GM10266 (cell line): ENCODE measurements around the gene CTCF.

ENCODE experiments used
- DNase-seq: peaks from one replicate; pipeline ENCODE4 v3.0.0; 2012; ENCODE audit errors: extremely low spot score
- TF ChIP-seq, protein P1 (sequence below): IDR thresholded peaks from 2 replicates; pipeline ENCODE4 v1.5.1; 2012; ENCODE audit warnings: mild to moderate bottlenecking, low read depth; ENCODE audit not compliant: control insufficient read depth, insufficient read depth; ENCODE audit errors: missing control alignments

Gene CTCF

DNA sequence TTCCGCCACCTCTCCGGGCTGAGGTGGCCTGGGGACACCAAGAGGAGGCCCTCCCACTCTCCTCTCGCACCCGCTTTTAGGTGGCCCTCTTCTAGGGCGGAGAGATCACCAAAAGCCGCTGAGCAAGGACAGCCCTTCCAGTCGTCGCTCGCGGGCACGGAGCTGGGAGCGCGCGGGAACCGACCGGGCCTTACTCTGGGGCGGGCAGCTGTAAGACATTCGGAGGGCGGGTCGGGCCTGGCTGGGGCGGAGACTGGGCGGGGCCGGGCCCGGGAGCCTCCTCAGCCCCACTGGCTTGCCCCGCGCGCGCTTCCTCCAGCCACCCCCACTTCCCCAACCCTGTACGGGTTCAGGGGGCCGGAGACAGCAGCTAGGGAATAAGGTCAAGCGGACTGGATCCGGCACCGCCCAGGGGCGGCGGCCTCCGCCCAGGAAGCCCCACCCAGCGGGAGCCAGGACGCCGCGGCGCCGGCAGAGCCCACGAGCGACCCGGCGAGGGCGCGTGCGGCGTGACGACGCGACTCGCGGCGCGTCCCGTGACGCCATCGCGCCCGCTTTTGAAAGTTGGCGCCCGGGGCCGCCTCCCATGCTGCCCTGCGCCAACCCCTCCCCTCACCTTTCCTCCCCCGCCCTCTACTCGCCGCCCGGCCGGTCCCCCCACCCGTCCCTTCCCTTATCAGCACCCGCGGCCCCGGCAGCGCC, 351 bp upstream of the CTCF start:
- DNase-seq, result peak; percentile 98
- TF ChIP-seq, protein P1, sequence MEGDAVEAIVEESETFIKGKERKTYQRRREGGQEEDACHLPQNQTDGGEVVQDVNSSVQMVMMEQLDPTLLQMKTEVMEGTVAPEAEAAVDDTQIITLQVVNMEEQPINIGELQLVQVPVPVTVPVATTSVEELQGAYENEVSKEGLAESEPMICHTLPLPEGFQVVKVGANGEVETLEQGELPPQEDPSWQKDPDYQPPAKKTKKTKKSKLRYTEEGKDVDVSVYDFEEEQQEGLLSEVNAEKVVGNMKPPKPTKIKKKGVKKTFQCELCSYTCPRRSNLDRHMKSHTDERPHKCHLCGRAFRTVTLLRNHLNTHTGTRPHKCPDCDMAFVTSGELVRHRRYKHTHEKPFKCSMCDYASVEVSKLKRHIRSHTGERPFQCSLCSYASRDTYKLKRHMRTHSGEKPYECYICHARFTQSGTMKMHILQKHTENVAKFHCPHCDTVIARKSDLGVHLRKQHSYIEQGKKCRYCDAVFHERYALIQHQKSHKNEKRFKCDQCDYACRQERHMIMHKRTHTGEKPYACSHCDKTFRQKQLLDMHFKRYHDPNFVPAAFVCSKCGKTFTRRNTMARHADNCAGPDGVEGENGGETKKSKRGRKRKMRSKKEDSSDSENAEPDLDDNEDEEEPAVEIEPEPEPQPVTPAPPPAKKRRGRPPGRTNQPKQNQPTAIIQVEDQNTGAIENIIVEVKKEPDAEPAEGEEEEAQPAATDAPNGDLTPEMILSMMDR, result no peak

DNA sequence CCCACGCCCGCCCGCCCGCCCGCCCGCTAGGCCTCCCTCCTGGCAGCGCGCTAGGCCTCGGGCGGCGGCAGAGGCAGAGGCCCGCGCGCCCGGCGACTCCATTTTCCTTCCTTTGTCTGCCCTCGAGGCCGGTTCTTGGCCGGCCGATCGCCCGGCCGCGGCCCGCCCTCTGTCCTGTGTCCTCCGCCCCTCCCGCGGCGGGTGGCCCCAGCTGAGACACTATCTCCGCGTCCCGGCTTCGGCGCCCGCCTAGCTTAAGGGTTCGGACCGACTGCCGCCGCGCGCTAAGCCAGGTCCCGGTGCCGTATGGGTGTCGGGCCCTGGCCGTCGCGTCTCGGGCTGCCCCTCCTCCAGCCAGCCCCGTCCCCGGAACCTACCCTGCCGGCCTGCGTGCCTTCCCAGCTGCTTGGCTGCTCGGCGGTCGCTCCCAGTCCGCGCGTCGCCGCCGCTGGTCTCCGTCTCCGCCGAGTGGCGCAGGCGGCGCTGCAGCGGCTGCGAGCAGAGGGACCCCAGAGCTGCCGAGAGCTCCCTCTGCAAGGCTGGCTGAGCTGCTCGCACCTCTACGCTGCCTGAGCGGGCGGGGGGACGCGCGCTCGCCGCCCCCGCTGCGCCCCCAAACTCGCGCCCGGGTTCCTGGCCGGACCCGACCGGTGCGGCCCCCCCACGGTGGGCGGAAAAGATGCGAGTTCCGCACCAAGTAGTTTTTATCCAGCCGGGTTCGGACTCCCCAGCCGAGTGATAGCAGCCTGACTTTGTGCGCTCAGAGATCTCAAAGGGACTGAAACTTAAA, 787 bp downstream of the CTCF start:
- TF ChIP-seq, protein P1, result peak; percentile 37
- DNase-seq, result peak; percentile 62

DNA sequence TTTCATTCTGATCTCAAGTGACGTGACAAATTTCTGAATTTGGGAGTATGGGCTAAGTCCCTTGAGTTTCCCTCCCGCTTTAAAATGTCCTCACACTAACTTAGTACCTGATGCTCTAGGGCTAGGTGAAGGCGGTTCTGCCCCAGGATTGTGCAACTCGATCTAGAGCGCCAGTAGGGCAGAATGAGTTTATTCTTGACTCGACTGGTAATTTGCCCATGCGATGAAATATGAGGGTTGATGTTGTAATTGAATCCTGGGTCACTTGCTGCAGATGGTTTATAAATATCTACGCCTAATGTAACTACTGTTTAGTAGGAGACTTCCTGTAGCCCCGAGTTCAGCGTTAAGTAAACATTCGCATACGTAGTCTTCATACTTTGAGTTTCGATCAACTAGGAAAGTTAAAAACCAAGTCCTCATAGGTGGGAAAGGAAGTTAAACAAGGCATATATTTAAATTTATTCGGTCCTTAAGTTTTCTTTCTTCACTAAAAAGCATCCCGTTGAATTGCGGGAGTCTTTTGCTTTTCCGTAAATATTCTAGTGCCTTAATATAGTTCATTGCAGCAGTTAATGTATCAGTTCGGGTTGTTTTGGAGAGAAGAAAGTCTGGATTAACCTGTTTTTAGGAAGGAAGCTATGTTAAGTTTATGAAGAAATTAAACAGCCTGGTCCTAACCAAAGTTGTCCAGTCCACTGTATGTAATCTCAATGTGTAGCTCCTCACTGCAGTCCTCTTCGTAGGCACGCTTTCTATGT, 1.6 kb downstream of the CTCF start:
- DNase-seq, result no peak
- TF ChIP-seq, protein P1, result no peak

DNA sequence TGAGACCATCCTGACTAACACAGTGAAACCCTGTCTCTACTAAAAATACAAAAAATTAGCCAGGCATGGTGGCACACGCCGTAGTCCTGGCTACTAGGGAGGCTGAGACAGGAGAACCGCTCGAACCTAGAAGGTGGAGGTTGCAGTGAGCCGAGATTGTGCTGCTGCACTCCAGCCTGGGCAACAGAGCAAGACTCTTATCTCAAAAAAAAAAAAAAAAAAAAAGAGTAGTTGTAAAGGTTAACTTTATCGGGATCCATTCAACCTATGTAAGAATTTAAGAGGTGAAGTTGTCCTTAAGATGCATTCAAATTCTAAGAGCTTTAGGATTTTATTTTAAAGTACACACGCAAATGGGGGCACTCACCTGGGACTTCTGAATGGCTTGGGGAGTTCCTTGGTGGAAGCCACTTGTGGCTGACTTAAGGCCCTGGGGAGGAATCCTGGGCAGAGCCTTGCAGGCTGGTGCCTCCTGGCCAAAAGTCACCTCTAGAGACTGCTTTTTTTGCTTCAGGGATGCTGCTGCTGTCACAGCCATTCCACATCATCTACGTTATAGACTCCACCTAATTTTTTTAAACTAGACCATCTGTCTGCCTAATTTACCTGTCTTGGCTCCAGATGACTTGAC, 3.3 kb downstream of the CTCF start:
- TF ChIP-seq, protein P1, result no peak
- DNase-seq, result no peak

DNA sequence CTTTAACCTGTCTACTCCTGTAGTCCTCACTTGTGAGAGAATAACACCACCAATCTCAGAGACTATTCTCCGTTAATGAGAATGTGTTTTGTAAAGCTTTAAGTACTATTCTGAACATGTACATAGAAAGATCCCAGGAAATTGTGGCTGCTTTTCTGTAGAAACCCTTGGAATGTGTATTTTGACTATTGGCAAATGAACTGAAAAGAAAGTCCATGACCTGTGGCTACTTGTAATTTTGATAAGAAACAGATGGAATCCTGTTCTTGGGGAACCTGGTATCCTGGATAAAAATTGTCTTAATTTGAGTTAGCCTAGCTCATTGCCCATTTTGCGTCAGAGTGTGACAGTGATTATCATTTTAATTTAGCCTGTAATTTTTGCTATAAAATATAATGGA, 9.1 kb downstream of the CTCF start:
- no peak for DNase-seq
- TF ChIP-seq, protein P1, result no peak

DNA sequence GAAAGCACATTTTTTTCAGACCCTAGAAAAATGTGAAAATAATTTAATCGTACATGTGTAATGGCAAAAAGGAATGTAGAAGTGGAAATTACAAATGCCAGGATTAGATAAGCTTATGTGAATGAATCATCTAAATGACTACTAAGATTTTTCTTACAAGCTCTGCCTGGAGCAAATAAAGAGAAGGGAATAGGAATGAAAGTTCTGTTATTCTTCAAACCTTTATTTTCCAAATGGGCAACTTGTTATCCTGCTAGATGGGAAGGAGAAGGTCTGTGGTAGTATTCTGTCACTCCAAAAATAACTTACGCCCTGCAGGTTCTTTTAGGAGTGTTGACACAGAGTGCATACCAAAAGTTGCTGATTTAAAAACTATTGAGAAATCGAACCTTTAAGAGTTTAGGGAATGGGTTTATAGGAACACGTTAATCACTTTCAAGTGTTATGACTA, 9.7 kb downstream of the CTCF start:
- DNase-seq, result no peak
- TF ChIP-seq, protein P1, result no peak
